KMS-11 (cell line): ENCODE data around the gene OAF.

Source experiments
- H2AFZ ChIP-seq: fragments of 200-600 bp; sonication (generic); 2 replicates; pipeline ENCODE4 v1.6.1; 2016; ENCODE audit warnings: antibody characterized with exemption, mixed run types, low read depth
- H3K27ac ChIP-seq: fragments of 200-600 bp; sonication (generic); 2 replicates; pipeline ENCODE4 v1.6.1; 2016; ENCODE audit warnings: mild to moderate bottlenecking, mixed run types
- H3K27me3 ChIP-seq: fragments of 200-600 bp; sonication (generic); 2 replicates; pipeline ENCODE4 v1.6.1; 2017; ENCODE audit warnings: mild to moderate bottlenecking, low read depth, mixed run types, moderate library complexity; ENCODE audit not compliant: insufficient read depth
- H3K36me3 ChIP-seq: fragments of 200-600 bp; sonication (generic); 2 replicates; pipeline ENCODE4 v1.6.1; 2017; ENCODE audit warnings: mild to moderate bottlenecking, mixed run types; ENCODE audit not compliant: insufficient read depth
- H3K4me1 ChIP-seq: fragments of 200-600 bp; sonication (generic); 2 replicates; pipeline ENCODE4 v1.6.1; 2016; ENCODE audit warnings: mild to moderate bottlenecking, low read depth, mixed run types; ENCODE audit not compliant: poor library complexity, severe bottlenecking
- H3K4me2 ChIP-seq: fragments of 200-600 bp; sonication (generic); 2 replicates; pipeline ENCODE4 v1.7.0; 2016; ENCODE audit warnings: mild to moderate bottlenecking, mixed run types
- H3K4me3 ChIP-seq: fragments of 200-600 bp; sonication (generic); IDR thresholded peaks from 2 replicates; pipeline ENCODE4 v1.6.1; 2017; ENCODE audit warnings: low read depth, low read length, mixed read lengths; ENCODE audit not compliant: insufficient read depth
- H3K79me2 ChIP-seq: fragments of 200-600 bp; sonication (generic); 2 replicates; pipeline ENCODE4 v1.6.1; 2016; ENCODE audit warnings: low read depth, mixed run types; ENCODE audit not compliant: insufficient read depth
- H3K9ac ChIP-seq: fragments of 200-600 bp; sonication (generic); 2 replicates; pipeline ENCODE4 v1.6.1; 2016; ENCODE audit warnings: mild to moderate bottlenecking, mixed run types
- H4K20me1 ChIP-seq: fragments of 200-600 bp; sonication (generic); 2 replicates; pipeline ENCODE4 v1.6.1; 2016; ENCODE audit warnings: mild to moderate bottlenecking, mixed run types; ENCODE audit not compliant: insufficient read depth
- TF ChIP-seq, protein P1 (sequence below): fragments of 200-600 bp; sonication (generic); conservative IDR thresholded peaks from 2 replicates; pipeline ENCODE4 v1.6.1; 2017; ENCODE audit warnings: low read depth, mild to moderate bottlenecking, antibody characterized with exemption, low read length, moderate library complexity, mixed read lengths

The OAF gene

DNA sequence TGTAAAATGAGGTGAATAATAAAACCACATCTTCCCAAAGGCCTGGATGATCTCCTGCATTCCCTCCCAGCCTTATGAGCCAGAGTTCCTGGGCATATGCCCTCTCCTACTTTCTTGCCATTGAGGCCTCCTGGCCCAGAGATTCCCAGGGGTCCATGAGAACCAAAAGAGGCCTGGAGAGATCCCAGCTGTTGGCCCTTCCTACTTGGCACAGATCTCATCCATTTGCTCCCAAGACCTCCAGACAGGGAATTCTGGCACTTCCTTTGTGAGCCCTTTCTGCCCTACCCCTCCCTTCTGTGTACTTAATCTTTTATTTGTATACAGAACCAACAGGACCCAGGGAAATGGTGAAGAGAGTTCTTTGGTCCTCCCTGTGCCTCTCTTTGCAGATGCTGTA, 50.5 kb downstream of the OAF start:
- no peaks in the 10 kb centered on the region for H3K4me1 ChIP-seq
- H3K79me2 ChIP-seq, result no peaks in the 10 kb centered on the region
- H4K20me1 ChIP-seq, result no peaks in the 10 kb centered on the region
- no peak overlapping the region for H3K4me2 ChIP-seq
- no peak overlapping the region for H3K27ac ChIP-seq
- H3K36me3 ChIP-seq, result no peaks in the 10 kb centered on the region
- no peak overlapping the region for H3K4me3 ChIP-seq
- TF ChIP-seq, protein P1, sequence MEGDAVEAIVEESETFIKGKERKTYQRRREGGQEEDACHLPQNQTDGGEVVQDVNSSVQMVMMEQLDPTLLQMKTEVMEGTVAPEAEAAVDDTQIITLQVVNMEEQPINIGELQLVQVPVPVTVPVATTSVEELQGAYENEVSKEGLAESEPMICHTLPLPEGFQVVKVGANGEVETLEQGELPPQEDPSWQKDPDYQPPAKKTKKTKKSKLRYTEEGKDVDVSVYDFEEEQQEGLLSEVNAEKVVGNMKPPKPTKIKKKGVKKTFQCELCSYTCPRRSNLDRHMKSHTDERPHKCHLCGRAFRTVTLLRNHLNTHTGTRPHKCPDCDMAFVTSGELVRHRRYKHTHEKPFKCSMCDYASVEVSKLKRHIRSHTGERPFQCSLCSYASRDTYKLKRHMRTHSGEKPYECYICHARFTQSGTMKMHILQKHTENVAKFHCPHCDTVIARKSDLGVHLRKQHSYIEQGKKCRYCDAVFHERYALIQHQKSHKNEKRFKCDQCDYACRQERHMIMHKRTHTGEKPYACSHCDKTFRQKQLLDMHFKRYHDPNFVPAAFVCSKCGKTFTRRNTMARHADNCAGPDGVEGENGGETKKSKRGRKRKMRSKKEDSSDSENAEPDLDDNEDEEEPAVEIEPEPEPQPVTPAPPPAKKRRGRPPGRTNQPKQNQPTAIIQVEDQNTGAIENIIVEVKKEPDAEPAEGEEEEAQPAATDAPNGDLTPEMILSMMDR, result no peak
- no peak overlapping the region for H3K9ac ChIP-seq
- no peak overlapping the region for H2AFZ ChIP-seq
- no peaks in the 10 kb centered on the region for H3K27me3 ChIP-seq

DNA sequence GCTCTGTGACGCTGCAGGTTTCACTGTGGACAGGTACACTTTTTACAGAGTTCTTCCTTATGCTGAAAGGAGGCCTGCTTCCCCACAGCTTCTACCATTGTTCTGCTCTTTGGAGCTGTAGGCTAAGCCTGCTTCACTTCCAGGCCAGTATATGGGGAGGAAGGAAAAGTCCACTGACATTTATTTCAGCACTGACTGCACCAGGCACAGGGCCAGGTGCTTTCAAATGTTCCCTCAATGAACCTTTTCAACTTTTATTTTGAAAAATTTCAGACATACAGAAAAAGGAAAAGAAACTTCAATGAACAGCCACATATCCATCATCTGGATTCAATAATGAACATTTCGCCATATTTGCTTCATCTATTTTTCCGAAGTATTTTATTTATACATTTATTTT, 51.1 kb downstream of the OAF start:
- H2AFZ ChIP-seq, result no peak overlapping the region
- TF ChIP-seq, protein P1, result no peak
- H4K20me1 ChIP-seq, result no peaks in the 10 kb centered on the region
- H3K4me1 ChIP-seq, result no peaks in the 10 kb centered on the region
- H3K36me3 ChIP-seq, result no peaks in the 10 kb centered on the region
- no peak overlapping the region for H3K27ac ChIP-seq
- H3K27me3 ChIP-seq, result no peaks in the 10 kb centered on the region
- no peak overlapping the region for H3K4me2 ChIP-seq
- H3K4me3 ChIP-seq, result no peak overlapping the region
- no peaks in the 10 kb centered on the region for H3K79me2 ChIP-seq
- no peak overlapping the region for H3K9ac ChIP-seq

DNA sequence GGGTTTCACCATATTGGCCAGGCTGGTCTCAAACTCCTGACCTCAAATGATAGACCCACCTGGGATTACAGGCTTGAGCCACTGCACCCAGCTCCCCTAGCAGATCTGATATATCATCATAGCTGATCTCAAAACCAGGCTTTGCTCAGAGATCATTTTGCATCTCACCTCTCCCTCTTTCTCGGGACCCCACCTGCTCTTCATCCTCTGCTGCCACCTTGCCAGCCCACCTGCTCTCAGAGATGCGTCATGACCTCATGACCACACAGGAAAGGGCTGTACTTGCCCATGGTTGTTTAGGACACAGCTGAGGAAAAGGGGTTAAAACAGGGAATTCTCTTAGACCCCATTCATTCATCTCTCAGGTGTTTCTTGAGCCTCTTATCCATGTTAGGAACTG, 56.5 kb downstream of the OAF start:
- no peaks in the 10 kb centered on the region for H3K4me1 ChIP-seq
- no peaks in the 10 kb centered on the region for H3K36me3 ChIP-seq
- H3K27me3 ChIP-seq, result no peaks in the 10 kb centered on the region
- H3K4me3 ChIP-seq, result no peak overlapping the region
- TF ChIP-seq, protein P1, result no peak
- no peak overlapping the region for H3K4me2 ChIP-seq
- no peaks in the 10 kb centered on the region for H4K20me1 ChIP-seq
- H3K79me2 ChIP-seq, result no peaks in the 10 kb centered on the region
- H3K9ac ChIP-seq, result no peak overlapping the region
- no peak overlapping the region for H3K27ac ChIP-seq
- no peak overlapping the region for H2AFZ ChIP-seq

DNA sequence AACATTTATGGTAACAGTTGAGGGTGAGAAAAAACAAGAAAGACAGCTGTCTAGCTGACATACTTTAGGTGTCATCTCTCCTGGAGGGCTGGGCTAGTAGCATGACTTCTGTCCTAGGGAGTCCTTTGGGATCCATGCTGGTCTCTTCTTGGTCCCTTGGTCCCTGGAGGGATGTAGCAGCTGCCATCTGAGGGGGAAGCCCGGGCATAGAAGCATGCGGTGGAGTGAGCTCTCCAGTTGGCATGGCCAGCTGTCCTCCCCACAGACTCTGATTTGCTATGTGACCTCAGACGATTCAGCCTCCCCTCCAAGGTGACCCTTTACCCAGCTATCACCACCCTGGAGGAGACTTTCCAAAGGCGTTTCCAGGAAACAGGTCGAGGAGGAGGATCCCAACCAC, 57.9 kb downstream of the OAF start:
- Histone ChIP-seq H3K36me3 (no peaks in the 10 kb centered on the region), H3K27me3 (no peaks in the 10 kb centered on the region), H3K4me2 (no peak overlapping the region), H3K79me2 (no peaks in the 10 kb centered on the region), H3K4me1 (no peaks in the 10 kb centered on the region), H2AFZ (no peak overlapping the region), H3K4me3 (no peak overlapping the region), H3K9ac (no peak overlapping the region), H3K27ac (no peak overlapping the region), H4K20me1 (no peaks in the 10 kb centered on the region)
- TF ChIP-seq, protein P1, result no peak

DNA sequence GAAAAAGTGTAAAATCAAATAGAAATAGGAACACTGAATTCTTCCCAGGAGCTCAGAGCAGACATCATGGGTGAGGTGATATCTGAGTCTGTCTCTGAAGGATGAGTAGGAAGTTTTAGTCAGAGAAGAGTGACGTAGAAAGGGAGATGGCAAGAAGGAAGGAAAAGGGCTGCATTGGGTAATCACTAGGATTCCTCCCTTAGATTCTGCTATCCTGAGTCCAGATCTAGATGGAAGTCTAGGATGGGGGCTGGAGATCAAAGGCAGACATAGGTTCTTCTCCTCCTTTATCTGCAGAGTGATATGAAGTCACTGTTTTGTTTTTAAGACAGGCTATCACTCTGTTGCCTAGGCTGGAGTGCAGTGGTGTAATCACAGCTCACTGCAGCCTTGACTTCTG, 59.6 kb downstream of the OAF start:
- Histone ChIP-seq H3K27ac (no peak overlapping the region), H3K36me3 (no peaks in the 10 kb centered on the region), H3K4me1 (no peaks in the 10 kb centered on the region), H3K4me2 (no peak overlapping the region), H3K27me3 (no peaks in the 10 kb centered on the region), H3K9ac (no peak overlapping the region), H4K20me1 (no peaks in the 10 kb centered on the region), H2AFZ (no peak overlapping the region), H3K79me2 (no peaks in the 10 kb centered on the region), H3K4me3 (no peak overlapping the region)
- TF ChIP-seq, protein P1, result no peak
